B cell (primary cell): Measurements from ENCODE around the gene RCBTB2.

ENCODE experiments used
- EZH2 ChIP-seq: IDR thresholded peaks from 2 replicates; pipeline ENCODE4 v1.6.1; 2012; ENCODE audit warnings: borderline replicate concordance, low read depth, mild to moderate bottlenecking, moderate library complexity, low read length; ENCODE audit not compliant: insufficient read depth, poor library complexity, severe bottlenecking
- TF ChIP-seq, protein P1 (sequence below): fragments of 200-600 bp; IDR thresholded peaks from one replicate; pipeline ENCODE4 v1.8.0; 2022; ENCODE audit warnings: antibody characterized with exemption, mild to moderate bottlenecking

DNA sequence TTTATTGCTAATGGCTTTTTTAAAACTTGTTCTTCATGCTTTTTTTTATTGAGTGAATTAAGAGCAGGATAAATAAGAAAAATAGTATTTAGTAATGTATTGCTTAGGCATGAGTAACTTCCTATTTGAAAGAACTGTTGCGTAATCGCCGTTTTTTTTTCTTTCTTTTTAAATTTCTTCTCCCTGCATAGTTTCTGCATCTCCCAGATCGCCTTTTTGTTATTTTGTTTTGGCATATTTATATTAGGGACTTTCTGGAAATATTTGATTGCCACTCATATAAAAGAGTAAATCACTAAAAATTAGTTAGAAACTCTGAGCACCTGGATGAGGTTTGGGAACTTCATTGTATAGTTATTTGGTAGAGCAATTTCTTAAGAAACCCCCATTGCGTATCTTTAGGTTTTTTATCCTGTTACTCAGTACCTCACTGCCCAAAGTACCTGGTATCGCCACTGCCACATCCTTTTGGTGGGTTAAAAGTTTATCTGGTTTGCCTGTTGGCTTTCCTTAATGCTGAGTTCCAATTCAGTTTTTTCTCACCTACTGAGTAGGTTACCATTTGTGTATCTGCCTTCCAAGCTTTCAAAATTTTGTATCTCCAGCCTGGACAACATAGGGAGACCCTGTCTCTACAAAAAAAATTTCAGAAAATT is 83.8 kb downstream of the RCBTB2 start:
- no peak for TF ChIP-seq EZH2
- TF ChIP-seq, protein P1, sequence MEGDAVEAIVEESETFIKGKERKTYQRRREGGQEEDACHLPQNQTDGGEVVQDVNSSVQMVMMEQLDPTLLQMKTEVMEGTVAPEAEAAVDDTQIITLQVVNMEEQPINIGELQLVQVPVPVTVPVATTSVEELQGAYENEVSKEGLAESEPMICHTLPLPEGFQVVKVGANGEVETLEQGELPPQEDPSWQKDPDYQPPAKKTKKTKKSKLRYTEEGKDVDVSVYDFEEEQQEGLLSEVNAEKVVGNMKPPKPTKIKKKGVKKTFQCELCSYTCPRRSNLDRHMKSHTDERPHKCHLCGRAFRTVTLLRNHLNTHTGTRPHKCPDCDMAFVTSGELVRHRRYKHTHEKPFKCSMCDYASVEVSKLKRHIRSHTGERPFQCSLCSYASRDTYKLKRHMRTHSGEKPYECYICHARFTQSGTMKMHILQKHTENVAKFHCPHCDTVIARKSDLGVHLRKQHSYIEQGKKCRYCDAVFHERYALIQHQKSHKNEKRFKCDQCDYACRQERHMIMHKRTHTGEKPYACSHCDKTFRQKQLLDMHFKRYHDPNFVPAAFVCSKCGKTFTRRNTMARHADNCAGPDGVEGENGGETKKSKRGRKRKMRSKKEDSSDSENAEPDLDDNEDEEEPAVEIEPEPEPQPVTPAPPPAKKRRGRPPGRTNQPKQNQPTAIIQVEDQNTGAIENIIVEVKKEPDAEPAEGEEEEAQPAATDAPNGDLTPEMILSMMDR, result no peak
